Ammon's horn (tissue), 1 donor: ENCODE measurements around the gene DUSP2.
A peak's percentile ranks its signal among the peaks of the same experiment; 100 is the strongest.

Source experiments
- DNase-seq: peaks from one replicate; pipeline ENCODE4 v3.0.0-alpha.2; 2016; ENCODE audit warnings: low spot score

Gene DUSP2, protein sequence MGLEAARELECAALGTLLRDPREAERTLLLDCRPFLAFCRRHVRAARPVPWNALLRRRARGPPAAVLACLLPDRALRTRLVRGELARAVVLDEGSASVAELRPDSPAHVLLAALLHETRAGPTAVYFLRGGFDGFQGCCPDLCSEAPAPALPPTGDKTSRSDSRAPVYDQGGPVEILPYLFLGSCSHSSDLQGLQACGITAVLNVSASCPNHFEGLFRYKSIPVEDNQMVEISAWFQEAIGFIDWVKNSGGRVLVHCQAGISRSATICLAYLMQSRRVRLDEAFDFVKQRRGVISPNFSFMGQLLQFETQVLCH

DNA sequence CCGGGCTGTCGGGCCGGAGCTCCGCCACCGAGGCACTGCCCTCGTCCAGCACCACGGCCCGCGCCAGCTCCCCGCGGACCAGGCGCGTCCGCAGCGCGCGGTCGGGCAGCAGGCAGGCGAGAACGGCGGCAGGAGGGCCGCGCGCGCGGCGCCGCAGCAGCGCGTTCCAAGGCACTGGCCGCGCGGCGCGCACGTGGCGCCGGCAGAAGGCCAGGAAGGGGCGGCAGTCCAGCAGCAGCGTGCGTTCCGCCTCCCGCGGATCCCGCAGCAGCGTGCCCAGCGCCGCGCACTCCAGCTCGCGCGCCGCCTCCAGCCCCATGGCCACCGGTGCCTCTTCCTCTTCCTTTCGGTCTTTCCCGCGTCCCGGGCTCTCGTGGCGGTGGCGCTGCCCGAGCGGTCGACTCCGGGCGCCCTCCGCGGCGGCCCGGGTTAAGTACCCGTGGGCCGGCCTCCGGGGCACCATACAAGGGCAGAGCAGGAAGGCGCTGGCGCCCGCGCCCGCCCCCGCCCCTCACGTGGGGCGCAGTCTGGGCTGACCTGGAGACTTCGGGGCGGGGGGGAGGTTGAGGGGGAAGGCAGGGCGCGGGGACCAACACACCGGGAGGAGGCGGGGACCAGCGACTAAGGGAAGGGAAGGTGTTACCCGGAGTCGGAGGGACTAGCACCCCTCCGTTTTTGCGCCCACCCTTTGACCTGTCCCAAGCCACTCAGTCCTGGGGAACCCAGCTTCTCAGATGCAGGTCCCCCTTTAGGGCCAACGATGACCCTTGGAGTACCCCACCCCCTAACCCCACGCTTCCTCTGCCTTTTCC, at the start of gene DUSP2:
Gene DUSP2 (minus strand): TSS at position 405 of the 812 bp plus-strand sequence. CDS start 86 bp downstream, at position 319.
- peak; percentile 65 for DNase-seq

DNA sequence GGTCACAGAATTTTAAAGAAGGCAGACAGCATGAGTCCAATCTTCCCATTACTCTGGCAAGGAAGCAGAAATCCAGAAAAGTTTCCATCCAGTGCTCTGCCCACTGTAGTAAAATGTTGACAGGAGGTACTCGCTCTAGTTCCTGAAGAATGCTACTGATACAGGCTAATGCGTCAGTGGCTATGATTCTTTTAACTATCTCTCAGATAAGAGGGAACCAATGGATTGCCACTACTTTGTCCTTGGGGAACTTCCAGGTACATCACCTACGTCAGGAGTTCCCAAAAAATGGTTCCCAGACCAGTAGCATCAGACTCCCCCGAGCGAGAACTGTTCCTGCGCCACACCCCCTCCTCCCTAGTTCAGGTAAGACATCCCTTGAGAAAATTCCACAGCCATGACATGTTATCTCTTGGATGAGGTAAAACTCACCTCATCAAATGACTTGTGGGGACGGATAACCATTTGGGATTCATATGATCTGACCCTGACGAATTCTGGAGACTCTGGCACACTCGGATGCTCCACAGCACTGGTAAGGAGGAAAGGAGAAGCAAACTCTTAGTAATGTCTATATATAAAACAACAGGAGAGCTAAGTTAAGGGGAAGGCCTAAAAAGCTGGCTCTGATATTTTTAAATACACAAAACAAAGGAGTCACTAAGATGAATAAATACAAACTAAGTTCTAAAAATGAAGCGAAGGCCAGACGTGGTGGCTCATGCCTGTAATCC, 46.9 kb upstream of the DUSP2 start:
- DNase-seq, result no peak

DNA sequence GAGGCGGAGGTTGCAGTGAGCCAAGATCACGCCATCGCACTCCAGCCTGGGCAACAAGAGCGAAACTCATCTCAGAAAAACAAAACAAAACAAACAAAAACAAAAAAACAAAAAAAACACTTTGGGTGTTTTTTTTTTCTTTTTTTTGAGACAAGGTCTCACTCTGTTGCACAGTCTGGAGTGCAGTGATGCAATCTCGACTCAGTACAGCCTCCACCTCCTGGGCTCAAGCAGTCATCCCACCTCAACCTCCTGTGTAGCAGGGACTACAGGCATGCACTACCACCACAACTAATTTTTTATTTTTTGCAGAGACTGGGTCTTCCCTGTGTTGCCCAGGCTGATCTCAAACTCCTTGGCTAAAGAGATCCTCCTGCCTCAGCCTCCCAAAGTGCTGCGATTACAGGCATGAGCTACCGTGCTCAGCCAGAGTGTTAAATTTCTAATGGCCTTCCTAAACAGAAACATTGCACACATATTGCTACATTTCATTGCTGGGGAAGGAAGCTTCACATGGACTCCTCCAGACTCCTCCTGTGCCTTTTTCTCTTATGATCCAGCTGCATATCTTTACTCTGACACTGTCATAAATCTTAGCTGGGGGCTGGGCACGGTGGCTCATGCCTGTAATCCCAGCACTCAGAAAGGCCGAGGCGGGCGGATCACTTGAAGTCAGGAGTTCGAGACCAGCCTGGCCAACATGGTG, 43.7 kb upstream of the DUSP2 start:
- DNase-seq, result no peak

DNA sequence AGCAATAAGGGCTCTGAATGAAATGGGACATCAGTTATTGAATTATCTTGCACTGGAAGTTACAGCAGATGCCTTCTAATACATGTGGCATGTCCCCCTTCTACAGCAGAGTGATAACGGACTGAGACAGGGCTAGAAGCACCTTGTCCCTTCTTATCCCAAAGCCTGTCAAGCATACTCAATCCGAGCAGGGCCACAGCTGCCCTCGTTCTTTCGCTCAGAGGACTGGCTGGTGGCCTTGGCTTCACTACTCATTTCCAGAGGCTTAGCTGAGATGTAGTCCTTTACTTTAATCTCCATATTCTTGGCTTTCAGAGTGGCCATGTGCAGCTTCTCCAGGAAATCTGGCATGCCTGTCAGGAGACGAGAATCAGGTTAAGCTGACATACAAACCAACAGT, 41.3 kb upstream of the DUSP2 start:
- no peak for DNase-seq

DNA sequence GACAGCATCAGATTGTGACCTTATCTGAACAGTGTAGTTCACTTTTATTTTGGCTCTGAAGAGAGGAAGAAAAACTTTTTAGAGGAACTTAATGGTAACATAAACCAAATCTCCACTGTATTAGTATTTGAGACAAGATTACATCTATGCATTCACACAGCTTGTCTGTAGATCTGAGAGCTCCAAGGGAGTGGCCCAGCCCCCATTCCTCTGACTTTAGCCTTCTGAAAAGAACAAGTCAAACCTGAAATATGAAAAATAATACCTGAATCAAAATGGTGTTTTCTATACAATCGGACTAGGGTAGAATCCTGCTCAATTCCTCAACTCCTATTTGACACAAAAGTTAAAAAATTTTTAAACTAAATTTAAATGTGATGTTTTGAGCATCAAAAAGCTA, 40.3 kb upstream of the DUSP2 start:
- no peak for DNase-seq

DNA sequence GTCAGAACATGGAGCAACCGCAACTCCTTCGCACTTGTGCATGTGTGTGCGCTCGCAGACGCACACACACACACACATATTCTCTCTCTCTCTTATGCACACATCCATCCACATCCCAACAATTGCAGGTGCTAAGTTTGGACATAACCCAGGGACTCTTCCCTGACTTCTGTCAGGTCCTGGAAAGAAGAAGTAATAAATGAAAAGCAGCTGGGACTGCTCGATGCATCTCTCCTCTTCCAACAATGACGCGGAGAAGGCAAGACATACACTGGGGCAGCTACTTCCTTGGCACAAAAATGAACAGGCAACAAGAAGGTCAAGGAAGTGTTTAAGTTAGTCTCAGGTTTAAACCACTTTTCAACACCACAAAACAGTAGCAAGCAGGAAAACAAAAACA, 39.7 kb upstream of the DUSP2 start:
- DNase-seq, result no peak

DNA sequence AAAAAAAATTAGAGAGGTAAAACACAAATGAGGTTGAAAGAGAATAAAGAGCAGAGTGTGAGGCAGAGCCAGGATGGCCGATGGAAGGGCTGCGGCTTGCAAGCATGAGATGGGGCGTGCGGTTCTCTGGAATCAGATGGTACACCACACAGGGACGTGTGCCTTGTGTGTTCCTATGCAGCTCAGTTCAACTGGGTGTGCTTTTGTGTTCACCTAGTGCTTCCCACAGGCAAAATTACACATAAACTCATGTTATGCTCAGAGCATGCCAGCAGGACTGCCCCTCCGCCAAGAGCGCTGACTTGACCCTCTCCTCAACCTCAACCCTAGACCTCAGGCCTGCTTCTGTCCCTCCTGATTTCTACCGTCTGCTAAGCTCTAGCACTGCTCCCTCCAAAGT, 38.9 kb upstream of the DUSP2 start:
- DNase-seq, result no peak

DNA sequence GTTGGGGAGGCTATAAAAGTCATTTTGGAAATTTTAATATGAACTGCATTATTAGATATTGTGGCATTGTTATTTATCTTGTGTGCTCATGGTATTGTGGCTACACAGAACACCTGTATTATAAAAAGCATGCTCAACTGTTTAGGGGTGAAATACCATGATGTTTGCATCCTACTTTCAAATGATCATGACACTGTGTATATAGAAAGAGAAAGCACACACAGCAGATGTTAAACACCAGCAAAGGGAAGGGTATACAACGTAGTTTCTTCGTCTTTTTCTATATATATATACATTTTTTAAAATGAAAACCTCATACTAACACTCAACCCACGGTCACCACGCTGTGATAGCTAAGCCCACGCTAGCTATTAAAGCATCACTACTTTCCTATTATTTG, 36.3 kb upstream of the DUSP2 start:
- no peak for DNase-seq

DNA sequence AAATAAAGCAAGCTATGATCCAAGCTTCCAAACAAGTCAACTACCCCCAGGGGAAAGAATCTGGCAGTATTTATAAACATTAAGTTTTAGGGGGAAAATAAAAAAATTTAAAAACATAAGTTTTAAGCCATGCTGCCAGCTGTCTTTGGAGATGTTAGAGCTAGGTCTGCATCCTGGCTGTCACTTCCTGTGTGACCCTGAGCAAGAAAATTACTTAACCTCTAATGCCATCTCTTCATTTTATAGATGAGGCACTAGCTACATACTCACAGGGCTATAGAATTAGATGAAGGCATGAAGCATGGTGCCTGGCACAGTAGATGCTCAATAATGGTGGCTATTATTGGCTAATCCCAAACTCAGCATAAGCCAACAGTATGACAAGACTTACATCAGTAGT, 35.3 kb upstream of the DUSP2 start:
- DNase-seq, result no peak

DNA sequence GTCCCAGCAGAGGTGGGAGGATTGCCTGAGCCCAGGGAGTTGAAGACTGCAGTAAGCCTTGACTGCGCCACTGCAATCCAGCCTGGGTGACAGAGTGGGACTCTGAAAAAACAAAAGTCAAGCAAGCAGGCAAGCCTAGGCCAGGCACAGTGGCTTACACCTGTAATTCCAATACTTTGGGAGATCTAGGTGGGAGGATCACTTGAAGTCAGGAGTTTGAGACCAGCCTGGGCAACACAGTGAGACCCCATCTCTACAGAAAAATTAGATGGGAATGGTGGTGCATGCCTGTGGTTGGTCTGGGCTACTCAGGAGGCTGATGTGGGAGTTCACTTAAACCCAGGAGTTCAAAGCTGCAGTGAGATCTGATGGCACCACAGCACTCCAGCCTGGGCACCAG, 34.8 kb upstream of the DUSP2 start:
- no peak for DNase-seq

DNA sequence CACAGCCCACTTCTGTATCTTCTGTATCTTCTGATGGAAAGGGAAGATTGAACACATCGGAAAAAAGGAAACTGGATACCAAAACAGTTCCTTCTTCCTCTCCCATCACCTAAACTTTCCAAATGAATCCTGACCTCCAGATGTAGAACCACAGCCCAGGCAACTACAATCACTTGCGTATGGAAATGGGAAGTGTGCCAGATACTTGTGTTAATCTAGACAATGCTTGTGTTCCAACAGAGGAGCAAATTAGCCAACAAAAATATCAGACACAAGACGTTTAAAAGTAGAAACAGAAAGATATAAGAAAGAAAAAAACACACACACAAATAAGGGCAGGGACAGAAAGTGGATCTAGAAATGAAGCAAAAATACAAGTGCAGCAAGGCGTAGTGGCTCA, 31.4 kb upstream of the DUSP2 start:
- no peak for DNase-seq

DNA sequence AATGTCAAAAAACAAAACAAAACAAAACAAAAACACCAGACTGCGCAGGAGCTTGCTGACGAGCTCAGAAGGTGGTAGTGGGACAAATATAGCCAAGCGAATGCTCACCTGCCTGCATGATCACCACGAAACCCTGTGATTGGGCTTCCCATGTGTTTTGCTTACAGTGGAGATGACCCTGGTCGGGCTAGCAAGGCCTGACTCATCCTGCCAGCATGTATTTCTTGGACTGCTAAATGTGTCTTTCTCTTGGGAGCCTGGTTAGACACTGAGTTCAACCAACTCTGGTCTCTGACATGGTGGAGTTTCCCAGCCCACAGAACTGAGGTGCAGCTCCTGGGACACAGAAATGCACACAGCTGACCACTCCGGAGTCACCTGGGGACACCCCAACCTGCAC, 30.7 kb upstream of the DUSP2 start:
- DNase-seq, result no peak

DNA sequence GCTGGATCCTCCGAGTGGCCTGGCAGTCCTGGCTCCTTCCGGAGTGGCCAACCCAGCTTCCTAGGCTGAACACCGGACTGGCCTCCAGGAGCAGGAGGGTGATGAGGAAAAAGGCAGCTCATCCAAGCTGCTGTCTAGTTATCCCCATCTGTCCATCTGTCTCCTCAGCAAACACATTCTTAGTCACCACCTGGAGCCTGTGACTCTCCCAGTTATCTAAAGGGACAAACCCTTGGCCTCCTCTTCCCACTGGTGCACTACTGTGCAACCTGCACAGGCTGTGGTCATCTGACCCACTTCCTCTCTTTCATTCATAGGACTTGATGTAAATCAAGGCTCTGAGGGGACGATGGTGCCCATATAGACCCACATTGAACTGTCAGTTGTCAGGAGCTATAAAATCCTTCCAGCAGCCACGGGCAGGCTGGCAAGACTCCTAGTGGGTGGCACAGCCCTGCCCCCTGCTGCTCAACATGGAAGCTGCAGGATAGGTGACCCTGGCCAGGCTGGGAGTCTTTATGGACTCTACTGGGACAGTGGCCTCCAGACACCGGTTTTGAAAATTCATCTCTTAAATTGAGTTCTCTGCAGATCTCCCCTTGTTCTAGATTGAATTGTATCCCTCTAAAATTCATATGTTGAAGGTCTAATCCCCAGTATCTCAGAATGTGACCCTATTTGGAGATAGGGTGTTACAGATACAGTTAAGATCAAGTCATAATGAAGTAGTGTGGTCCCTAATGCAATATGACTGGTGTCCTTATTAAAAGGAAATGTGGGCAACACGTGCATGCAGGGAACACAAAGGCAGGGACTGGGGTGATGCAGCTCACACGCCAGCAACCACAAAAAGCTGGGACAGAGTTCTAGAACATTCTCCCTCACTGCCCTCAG, 29.3 kb upstream of the DUSP2 start:
- DNase-seq, result peak; percentile 89

DNA sequence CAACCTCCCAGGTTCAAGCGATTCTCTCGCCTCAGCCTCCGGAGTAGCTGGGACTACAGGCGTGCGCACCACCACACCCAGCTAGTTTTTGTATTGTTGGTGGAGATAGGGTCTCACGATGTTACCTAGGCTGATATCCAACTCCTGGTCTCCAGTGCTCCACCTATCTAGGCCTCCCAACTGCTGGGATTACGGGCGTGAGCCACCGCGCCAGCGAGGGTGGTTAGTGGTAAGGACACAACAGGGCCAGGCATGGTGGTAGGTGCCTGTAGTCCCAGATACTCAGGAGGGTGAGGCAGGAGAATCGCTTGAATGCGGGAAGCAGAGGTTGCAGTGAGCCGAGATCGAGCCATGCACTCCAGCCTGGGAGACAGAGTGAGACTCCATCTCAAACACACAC, 26.6 kb upstream of the DUSP2 start:
- no peak for DNase-seq

DNA sequence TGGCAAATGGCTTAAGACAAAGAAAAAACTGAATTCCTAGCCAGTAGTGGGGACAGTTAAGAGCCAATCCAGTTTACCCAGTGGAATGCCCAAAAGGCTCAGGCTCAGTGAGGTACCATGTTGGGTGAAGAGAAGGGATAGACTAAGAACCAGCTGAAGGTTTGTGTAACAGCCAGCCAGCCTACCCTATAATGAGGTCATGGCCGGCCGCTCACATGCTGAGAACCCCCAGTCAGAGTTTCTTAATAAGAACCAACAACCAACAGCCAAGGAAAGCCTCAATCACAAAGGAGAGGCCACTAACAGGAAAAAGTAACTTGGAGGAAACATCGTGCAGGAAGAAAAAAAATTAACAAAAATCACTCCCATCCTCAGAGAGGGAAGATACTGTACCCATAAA, 25.4 kb upstream of the DUSP2 start:
- DNase-seq, result no peak

DNA sequence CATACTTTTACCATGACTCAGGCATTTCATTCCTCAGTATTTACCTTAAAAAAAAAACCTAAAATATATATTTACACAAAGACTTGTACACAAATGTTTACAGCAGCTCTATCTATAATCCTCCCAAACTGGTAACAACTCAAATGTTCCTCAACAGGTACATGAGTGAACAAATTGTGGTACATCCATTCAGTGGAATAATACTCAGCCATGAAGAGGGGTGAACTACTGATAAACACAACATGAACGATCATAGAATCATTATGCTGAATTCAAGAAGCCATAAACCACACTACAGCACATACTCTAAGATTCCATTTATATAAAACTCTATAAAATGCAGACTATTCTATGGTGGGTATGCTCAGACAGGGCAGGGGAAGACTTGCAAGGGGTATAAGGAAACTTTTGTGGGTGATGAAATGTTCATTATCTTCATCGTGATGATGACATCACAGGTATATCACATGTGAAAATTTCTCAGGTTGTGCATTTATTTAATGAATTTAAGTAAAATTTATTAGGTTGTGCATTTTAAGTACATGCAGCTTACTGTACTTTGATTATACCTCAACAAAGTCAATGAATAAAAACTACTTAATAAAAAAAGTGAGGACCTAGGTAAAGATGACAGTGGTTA, 24.7 kb upstream of the DUSP2 start:
- no peak for DNase-seq

DNA sequence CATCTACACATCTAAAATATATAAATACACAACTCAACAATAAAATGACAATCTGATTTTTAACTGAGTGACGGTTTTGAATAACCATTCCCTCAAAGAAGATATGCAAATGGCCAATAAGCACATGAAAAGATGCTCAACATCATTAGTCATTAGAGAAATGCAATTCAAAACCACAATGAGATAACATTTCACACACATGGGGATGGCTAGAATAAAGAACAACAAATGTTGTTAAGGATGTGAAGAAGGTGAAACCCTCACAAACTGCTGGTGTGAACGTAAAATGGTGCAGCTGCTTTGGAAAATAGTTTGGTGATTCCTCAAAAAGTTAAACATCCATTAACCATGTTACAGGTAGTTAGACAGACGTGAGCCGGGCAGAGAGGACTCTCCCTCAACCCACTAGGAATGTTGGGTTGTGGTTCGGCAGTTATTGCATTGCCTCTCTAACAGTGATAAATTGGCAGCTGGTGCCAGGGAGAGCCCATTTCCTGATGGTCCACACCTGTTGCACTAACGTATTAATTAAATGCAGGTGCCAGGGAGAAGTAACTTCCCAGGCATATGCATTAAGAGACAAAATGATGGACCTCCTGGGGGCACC, 22.3 kb upstream of the DUSP2 start:
- DNase-seq, result no peak

DNA sequence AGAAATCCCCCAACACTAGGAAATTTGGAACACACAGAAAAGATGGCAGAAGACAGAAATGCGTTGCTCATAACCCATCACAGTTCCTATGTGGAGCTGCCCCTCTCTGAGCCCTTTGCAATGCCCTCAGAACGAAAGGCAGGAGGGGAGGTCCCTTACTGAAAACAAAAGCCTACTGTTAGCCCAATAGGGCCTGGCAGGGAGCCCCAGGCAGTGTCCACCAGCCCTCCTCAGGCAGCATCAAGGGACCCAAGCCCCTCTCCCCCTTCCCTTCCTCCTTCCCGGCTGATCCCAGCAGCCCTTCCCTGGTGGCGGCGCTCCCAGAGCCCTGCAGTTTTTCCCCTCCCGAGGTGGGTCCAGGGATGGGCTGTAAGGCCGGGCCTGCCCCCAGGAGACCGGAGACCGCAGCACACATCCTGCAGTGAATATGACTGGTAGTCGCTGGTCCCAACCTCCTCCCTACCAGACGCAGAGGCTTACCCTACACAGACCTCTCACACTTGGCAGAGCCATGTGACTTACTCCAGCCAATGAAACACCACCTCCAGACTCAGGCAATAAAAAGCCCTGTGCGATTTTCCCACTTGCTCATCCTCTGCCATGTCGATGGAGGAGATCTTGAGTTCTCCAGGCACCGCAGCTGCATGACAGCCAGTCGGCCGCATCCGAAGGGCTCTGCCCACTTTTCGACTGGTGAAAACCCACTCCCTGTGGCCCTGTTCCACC, 19.4 kb upstream of the DUSP2 start:
- peak; percentile 83 for DNase-seq

DNA sequence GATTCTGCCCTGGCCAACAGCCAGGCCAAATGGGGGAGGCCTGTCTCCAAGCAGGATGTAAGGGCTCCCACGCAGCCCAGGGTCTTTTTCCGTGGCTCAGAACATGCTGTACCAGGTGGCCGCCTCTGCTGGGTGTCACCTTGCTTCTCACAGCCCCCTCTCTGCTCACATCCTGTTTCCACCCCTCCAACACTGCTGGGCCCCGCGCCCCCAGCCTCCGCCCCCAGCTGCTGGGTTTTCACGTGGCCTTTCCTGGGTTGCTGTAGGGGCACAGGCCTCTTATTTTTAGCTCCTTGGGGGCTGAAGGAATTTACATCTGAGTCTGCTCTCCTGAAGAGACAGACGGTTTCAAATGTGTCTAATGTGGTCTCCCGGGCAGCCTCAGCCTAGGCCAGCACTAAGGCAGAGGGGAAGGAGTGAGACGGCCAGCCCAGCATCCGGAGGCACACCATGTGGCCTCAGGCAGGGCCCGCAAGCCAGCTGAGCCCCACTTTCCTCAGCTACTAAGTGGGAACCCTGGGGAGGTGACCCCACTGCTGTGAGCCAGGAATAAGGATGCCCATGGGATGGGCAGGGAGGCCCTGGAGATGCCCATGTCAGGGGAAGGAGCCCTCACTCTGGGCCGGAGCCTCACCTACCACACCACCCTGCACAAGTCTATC, 18.7 kb upstream of the DUSP2 start:
- no peak for DNase-seq
